SIG-M5 (cell line): ENCODE data around the gene NCAN.

Experiments used
- DNase-seq: peaks from one replicate; lab custom pipeline; 2025; lab: John Stamatoyannopoulos, UW

Gene NCAN

DNA sequence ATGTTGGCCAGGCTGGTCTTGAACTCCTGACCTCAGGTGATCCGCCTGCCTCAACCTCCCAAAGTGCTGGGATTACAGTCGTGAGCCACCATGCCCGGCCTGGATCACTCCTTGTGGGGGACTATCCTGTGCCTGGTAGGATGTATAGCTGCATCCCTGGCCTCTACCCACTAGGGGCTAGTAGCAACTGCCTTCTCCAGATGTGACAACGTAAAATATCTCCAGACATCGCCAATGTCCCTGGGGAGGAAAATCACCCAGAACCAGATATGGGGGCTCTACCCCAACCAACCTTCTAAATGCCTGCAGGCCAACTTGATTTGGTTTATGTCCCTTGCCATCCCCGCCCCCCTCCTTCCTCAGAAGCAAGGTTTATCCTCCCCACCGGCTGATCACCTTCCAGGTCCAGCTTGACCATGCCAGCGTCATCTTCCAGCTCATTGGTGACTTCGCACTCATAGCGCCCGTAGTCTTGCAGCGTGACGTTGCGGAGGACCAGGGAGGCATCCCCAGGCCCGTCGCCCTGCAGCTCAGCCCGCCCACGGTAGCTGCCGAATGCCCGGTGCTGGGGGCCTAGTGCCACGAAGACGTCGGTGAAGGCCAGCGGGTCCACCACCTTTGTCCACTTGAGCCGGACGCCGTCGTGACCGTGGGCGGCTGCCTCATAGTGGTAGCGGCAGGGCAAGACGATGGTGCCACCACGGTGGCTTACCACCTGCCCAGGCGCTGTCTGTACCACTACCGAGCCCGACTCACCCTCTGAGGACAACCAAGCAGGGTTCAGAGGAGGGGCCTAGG, 48.9 kb downstream of the NCAN start:
- DNase-seq: no peak

DNA sequence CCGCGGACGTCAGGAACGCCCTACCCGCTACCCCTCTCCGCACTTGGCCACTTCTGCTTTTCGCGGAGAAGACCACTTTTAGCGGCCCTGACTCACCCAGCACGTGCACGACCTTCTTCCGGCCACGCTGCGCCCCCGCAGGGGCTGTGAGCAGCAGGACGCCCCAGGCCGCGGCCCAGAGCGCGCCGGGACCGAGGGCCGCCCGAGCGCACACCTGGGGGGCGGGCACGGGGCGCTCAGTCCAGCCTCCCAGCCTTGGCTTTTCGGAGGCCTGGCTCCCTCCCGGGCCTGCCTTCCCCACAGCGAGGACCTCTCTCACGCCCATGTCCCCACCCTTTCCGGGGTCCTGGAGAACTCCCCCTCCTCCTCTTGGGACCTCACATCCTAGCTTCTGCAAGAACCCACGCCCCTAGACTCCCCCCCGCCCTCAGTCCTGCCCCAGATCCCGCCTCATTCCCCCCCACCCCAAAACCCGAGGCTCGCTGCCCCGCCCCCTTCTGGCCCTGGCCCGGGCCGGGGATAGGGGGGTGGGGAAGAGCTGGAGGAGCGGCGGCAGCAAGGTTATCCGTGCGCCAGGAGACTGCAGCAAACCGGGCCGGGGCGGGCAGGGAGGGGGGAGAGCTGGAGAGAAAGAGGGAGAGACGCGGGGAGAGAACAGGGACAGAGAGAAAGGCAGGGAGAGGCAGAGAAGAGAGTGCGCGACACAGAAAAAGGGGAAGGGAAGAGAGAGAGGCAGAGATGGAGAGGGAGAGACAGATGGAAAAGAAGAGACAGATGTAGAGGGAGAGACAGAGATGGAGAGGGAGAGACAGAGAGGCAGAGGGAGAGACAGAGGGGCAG, 49.8 kb downstream of the NCAN start:
- DNase-seq: peak; percentile 5

DNA sequence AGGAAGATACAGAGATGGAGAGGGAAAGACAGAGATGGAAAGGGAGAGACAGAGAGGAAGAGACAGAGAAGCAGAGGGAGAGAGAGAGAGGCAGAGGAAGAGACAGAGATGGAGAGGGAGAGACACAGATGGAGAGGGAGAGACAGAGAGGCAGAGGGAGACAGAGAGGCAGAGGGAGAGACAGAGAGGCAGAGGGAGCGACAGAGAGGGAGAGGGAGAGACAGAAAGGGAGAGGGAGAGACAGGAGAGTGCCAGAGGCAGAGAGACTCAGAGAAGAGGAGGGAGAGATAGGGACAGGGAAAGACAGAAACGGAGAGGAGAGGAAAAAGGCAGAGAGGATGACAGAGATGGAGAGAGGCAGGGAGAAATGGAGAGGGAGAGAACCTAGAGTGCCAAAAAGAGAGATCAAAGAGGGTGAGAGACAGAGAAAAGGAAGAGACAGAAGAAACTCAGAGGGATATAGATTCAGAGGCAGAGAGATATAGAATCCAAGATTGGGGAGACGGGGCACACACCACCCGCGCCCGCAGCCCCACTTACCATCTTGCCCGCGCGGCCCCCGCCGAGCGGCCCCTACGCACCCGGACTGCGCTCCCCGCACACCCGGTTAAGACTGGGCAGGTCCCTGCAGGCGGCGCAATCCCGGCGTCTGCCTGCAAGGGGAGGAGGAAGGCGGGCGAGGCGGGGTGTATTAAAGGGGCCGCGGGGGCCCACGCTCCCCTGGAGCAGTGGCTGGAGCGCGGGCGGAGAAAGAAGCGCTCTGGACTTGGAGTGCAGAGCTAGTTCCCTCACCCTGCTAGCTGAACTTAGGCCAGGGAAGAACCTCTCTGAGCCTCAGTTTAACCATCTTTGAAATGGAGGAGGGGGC, 50.7 kb downstream of the NCAN start:
- DNase-seq: no peak

DNA sequence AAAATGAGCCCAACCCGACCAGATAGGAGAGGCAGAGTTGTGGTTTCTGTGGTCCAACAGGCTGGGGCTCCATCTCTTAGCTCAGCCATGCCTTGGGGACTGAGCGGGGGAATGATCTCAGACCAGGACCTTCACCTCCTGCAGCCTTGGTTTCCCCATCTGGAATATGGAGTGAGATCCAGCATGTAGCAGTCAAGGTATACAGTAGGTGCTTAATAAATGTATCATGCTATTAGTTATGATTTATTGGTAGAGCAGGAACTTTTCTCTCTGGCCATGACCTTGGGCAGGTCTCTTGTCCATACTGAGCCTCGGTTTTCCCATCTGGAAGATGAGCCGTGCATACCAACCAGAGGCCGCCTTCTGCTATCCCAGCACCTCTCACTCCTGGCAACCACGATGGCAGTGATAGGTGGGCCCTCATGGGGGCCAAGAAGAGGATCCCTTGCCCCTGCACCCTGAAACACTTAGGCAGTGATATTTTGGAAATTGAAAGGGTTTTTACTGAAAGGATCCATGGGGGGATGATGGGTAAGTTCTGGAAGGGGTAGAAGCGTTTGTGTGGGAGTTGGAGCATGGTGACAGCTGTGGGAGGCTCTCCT, 52.2 kb downstream of the NCAN start:
- no peak for DNase-seq

DNA sequence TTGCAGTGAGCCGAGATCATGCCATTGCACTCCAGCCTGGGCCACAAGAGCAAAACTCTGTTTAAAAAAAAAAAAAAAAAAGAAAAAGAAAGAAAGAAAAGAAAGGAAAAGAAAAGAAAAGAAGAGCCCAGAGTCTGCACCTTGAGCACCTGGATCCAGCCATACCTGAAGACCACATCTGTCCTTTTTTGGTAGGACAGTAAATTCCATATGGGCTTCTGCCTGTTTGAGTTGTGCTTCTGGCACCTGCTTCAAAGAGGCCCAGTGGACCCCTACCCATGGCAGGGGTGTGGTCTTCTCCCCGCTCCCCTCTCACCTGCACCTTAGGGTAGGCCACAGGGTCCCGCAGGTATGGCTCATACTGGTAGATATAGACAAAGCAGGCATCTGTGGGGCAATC, 55.5 kb downstream of the NCAN start:
- no peak for DNase-seq

DNA sequence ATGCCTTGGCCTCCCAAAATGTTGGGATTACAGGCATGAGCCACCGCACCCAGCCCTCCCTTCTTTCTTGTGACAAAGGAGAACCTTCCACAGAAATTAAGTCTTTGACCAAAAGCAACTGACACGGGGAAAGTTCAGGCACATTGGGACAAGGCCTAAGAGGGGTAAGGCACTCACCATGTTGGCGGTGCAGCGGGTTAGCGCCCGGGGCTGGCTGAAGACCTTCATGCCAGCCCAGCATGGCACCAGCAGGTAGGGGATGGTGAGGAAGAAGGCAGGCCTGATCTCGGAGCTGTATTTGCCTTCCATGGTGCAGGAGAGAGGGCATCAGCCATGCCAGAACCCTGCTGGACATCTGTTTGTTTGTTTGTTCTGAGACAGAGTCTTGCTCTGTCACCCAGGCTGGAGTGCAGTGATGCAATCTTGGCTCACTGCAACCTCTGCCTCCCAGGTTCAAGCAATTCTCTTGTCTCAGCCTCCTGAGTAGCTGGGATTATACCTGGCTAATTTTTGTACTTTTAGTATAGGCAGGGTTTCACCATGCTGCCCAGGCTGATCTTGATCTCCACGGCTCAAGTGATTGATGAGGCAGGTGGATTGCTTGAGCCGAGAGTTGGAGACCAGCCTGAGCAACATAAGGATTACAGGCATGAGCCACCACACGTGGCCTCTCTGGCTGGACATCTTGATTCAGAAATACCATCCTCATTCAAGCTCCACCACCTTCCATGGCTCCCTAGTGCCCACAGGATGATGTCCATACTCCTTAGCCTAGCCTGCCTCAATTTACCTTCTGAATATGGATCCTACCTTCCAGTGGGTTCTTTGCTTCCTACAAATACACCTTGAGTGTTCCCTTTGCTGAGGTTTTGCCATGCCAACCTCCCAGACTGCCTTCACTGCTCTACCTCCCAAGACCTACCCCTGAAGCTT, 57.0 kb downstream of the NCAN start:
- no peak for DNase-seq

DNA sequence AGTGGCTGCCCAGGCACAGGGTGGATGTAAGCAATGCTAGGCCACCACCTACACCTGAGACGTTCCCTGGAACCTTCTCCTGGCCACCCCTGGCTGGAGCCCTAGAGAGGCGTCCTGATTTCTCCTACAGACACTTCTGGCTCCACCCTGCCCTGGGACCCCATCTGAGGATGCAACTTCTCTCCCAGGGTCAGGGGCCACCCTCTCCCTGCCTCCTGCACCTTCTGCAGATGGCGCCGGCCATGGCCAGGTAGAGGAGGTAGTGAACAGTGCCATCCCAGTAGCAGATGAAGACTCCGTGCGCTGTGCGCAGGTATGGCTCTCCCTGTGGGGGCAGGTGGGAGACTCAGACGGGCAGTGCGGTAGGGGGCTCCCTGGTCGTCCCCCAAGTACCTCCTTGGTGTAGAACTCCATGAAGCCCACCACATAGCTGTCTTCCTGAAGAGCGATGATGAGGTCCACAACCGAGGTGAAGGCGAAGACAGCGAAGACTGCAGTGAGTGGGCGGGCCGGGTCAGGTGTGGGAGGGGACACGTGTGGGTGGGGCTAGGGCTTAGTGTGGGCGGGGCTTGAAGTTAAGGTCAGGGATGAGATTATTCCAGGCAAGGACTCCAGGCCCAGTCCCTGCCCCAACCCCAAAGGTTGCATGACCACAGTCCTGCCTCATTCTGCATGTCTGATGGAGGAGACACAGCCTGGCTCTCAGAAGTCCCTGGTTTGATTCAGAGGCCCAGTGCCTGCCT, 58.4 kb downstream of the NCAN start:
- DNase-seq: no peak

DNA sequence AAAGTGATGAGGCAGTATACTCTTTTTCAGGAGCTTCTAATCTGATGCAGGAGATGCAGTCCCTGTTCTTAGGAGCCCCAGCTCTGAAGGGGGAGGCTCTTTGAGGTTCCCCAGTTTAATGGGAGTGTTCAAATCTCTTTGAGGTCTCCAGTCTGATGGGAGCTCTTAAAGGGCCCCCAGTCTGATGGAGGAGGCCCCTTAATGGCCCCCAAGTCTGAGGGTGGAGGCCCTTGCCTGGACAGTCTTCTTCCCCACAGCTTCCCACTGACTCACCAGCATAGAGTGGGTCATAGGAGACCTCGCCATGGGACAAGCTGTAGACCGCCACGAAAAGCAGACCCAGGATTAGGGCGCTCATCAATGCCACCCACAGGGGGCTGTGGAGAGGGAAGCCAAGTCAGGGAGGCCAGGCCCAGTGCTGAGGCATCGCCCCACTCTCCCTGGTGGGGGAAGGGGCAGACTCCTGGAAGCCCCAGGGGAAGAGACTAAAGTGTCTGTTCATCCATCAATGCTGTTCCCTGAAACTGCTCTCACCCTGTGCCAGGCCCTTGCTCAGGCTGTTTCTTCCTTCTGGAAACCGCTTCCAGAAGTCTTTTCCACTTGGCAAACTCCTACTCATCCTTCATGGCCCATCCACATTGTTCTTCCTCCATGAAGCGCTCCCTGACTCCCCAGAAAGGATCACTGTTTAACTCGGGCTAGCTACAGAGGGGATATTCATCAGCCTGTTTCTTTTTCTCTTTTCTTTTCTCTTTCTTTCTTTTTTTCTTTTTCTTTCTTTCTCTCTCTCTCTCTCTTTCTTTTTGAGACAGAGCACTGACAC, 59.2 kb downstream of the NCAN start:
- no peak for DNase-seq

DNA sequence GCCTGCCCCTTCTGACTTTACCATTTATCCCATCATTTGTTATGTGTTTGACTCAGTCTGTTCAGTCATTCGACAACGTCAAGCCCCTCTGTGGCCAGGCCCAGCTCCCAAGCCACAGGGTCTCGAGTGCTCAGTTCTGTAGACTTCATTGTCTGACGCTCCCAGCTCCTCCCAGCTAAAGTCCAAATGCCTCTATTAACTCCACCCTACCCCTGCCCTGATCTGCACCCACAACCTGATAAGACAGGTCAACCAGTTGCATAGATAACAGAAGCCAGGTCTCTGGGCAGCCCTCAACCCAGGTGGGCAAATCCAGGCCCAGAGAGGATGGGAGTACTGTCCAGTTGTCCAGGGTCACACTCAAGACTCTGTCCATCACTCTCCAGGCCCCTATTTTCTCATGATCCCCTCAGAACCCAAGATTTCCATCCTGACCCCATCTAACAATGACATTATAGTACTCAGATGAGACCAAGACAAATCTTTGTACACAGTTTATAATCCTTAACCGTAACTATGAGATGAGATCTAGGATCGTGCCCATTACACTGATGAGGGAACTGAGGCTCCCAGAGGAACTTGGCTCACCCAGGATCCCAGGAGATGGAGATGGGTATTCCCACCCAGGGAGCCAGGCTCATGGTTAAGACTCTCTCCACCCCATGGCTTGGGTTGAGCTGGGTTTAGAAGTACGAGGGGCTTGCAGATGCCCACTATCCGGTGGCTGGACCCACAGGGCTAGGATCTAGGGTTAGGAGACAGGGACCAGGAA, 60.3 kb downstream of the NCAN start:
- no peak for DNase-seq

DNA sequence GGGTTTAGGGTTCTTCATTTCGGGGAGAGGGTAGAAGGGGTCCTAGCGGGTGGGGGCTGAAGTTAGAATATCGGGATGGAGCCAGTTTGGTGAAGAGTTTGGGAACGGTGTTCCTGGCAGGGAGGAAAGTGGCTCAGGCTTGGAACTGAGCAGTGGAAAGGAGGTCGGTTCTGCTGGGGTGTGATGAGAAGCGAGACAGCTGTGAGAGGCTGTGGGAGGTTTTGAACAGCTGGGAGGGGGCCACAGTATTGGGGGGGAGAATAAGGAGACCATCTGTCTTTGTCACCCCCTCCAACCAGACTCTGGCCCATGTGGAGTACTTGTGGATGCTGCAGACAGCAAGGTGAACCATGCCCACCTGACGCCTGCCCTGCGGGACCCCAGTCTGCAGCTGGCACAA, 62.4 kb downstream of the NCAN start:
- no peak for DNase-seq

DNA sequence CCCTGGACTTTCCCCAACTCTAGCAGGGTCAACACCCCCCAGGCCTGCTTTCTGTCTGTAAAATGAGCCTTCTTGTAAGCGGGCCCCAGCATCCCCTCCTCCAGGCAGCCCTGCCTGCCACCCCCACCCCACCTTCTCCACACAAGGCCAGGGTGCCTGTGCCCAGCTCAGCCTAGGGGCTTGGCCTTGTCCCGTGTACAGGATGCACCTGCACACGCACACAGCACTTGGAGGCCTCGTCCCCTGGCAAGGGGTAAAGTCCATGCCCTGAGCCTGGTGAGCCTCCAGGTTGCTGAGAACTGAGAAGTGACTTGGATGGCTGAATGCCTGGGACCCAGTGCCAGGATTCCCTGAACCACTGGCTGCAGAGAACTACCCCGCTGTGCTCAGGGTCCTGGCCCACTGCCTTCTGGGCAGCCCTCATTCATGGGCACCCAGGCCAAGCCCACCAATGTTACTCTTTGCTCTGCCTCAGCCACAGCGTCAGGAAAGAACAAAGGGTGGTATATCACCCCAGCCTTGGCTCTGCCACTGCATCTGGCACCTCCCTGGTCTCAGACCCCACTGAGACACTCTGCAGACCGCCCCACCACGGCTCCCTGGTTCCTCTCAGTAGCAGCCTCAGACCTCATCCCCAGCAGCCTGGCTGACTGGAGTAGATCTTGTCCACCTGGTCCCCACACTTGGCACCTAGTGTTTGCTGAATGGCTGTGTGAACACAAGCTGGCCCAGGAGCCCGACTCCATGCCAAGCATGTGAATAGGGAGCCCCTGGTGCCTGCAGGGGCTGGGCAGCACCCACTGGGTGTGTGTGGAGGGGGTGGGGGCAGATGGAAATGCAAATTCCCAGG, 63.2 kb downstream of the NCAN start:
- no peak for DNase-seq

DNA sequence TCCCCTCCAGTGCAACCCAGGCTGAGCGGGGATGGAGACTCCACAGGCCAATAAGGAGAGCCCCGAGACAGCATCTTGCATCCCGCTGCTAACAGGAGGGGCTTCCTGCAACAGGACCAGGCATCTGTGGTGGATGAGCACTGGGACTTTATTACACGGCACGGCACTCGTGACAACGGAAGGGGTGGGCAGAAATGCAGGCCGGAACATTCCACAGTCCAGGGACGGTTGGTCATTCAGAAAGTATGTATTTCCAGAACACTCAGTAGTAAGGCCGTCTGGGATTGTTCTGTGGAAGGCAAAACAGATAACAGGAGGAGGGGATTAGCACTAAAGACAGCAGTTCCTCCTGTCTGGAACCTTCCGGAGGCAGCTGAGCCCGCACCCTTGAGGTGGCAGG, 64.6 kb downstream of the NCAN start:
- no peak for DNase-seq

DNA sequence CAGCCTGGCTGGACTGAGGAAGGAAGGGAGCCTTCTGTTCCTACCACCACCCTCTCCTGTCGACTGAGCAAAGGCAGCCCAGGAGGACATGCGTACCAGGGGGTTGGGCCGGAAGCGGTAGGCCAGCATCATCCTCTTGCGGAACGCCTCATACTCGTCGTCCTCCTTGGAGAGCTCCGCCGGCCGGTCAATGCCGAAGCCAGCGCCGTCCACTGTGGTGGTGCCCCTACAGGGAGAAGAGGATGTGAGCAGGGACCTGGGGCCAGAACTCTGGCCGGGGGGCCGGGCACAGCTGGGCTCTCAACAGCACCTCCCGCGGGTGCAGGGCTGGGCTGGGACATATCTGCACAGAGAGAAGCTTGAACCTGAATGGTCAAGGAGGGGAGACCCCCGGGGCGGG, 65.1 kb downstream of the NCAN start:
- DNase-seq: no peak

DNA sequence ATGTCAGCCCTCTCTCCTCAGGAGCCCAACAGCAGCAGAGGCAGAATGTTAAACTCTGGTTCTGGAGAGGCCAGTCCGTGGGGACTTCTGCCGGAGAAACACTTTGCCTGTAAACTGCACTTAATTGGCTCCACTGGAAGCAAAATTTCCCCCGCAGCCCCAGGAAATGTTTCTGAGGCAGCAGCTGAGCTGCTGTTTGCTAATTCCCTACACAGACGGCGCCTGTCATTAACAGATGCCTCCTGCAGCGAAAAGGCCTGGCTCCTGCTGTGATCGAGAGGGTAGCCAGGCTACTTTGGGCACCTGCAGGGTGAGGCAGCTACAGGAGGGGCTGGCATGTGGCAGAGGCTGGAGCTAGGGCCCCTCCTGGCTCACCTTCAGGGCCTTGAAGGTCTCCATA, 66.6 kb downstream of the NCAN start:
- DNase-seq: no peak

DNA sequence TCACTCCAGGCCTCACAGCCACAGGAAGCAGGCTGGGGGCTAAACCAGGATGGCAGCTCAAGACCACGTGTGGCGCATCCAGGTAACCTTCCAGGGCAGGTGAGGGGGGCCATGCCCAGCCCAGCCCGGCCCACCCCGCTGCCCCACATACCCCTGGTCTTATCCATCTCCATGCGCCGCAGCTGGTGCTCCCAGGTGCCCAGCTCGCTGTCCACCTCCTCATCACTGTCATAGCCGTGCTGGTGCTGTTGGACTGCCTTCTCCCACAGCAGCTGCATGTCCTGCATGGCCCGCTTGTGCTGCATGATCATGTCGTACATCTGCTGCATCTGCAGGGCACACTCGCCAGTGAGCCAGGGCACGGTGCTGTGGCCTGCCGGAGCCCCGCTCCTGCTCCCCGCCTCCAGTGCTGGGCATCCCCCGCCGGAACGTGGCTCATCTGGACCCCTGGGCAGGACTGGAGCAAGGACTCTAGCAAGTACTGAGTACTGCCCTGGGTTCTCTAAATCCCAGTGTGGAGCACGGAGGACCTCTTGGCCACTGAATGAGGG, 67.4 kb downstream of the NCAN start:
- DNase-seq: no peak

DNA sequence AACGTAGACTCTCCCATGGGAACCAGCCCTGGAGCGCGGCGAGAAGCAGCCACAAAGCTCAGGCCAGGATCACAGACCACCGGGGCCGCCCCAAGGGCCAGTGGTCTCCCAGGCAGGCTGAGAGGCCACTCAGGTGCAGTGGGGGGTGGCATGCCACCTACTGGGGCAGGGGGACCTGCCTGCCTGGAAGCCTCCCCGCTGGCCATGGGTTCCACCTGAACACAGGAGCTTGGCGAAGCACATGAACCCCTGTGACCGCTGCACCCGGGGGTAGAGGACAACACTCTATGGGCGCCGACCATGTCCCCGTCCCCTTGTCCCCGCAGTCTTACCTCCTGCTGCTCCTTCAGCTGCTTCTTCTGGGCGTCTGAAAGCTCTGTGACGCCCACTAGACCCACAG, 68.1 kb downstream of the NCAN start:
- no peak for DNase-seq

DNA sequence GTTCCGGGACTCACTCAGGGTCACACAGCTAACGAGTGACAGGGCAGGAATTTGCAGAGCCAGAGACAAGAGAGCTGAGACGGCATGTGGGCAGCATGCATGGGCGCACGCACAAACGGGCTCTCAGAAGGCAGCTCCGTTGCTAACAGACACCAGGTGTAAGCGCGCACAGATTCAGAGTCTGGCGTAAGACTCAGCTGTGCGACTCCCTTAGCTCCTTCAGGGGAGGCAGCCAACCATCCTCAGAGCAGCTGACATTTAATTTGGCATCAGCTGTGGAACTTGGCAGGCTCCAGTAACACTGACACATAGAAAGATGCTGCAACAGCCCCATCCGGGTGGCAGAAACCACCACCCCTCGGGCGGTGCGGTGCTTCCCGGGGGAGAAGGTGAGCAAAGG, 68.8 kb downstream of the NCAN start:
- no peak for DNase-seq
